ENCODE measurements around the gene ARSG.

- TF ChIP-seq POLR2AphosphoS2 (conservative IDR thresholded peaks at IDR 0.05; ENCODE audit: low read length) (no peak), MYC (IDR thresholded peaks at IDR 0.05; ENCODE audit: borderline replicate concordance, low read length) (no peak), CTCF (IDR thresholded peaks at IDR 0.05) (no peak)
Observed at GRCh38 chr17:68384471-68384870, 93.2 kb downstream of the ARSG start.
